ENCODE measurements around the gene SDF4.
"Not testable (repeated sequence)": the region's sequence is repeated elsewhere in the genome, so short reads cannot be mapped to it uniquely, and the experiment has no call there.

The SDF4 gene

GRCh38 chr1:1259951-1260600 is 28.3 kb upstream of the SDF4 start:
- DNase-seq (ENCODE audit: low spot score), result no peak

DNA sequence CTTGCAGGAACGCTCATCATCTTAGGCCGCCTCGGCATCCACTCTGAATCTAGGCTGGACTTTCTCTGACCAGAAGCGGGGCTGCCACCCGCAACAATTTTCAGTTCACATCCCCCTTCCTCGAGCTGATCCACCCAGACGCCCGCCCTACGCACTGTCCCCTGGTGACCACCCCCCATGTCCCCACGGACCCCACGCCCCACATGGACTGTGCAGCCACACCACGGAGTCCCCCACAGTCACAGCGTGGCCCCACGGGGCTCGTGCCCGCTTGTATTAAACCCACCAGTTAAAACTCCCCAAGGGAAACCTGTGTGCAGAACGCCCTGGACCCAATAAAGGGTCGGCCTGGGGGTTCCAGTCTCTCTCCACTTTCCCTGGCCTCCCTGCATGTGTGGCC is 27.7 kb upstream of the SDF4 start:
- no peak for DNase-seq (ENCODE audit: low spot score)

- DNase-seq (ENCODE audit: low spot score), result no peak
Observed at GRCh38 chr1:1259119-1259488, 27.3 kb upstream of the SDF4 start.

DNA sequence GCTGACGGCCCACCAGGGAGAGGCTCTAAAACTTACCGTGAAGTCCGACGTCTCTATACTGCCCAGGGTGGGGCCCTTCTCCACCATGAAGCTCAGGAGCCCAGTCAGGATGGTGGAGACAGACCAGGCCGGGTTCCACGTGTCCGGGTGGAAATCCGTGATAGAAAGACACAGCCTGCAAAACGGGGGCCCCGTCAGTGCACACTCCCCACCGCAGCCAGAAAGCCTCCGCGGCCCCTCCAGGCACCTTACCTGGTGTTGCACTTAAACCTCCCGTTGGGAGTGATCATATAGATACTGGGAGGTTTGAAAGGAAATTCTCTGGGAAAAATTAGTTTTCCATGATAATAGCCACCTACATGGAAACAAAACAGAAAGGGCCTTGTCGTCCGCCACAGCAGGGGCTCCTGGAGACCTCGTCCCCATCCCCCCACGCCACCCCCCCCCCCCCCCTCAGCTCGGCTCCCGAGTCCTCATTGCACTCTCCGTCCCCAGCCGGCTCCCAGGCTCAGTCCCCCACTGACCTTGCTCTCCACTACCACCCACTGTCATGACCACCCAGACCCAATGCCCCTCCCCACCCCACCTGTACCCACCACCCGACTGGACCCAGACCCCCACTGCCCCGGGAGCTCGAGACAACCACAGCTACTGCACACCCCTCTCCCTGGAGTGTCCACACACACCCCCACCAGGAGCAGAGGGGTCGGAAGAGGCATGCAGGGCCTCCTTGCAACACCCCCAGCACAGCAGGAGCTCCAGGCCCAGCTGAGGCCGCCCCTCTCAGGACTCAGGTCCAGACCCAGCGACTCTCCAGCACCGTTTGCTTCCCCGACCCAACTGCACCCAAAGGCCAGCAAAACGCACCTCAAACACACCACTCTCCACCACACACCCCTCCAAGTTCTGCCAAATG is 25.4 kb upstream of the SDF4 start:
- DNase-seq (ENCODE audit: low spot score), result no peak

DNA sequence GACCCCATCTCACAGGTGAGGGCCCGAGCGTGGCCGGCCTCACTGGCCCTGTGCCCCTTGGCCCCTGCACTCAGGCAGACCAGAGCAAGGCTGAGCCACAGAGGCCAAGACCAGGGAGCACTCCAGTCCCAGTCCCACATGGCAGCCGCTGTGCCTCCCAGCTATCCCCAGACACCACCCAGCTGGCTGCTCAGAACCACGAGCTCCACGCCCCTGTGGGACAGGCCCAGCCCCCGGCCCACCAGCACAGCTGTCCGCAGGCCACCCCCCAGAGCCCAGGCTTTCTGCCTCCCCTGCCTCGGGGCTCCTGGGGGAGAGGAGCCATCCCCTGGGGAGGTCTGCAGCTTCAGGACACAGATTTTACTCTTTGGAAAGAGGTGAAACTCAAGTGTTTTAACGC is 23.8 kb upstream of the SDF4 start:
- no peak for DNase-seq (ENCODE audit: low spot score)

GRCh38 chr1:1255078-1255477 is 23.3 kb upstream of the SDF4 start:
- DNase-seq (ENCODE audit: low spot score), result no peak

GRCh38 chr1:1254667-1254998 is 22.8 kb upstream of the SDF4 start:
- no peak for DNase-seq (ENCODE audit: low spot score)

GRCh38 chr1:1253972-1254666 is 22.3 kb upstream of the SDF4 start:
- no peak for DNase-seq (ENCODE audit: low spot score)

GRCh38 chr1:1253314-1253713 is 21.5 kb upstream of the SDF4 start:
- no peak for DNase-seq (ENCODE audit: low spot score)

GRCh38 chr1:1250786-1251284 is 19.0 kb upstream of the SDF4 start:
- peak; percentile 82 for DNase-seq (ENCODE audit: low spot score)

GRCh38 chr1:1248009-1248913 is 16.5 kb upstream of the SDF4 start:
- DNase-seq (ENCODE audit: low spot score), result not testable (repeated sequence)

- DNase-seq (ENCODE audit: low spot score), result no peak
Observed at GRCh38 chr1:1247341-1247913, 15.6 kb upstream of the SDF4 start.

DNA sequence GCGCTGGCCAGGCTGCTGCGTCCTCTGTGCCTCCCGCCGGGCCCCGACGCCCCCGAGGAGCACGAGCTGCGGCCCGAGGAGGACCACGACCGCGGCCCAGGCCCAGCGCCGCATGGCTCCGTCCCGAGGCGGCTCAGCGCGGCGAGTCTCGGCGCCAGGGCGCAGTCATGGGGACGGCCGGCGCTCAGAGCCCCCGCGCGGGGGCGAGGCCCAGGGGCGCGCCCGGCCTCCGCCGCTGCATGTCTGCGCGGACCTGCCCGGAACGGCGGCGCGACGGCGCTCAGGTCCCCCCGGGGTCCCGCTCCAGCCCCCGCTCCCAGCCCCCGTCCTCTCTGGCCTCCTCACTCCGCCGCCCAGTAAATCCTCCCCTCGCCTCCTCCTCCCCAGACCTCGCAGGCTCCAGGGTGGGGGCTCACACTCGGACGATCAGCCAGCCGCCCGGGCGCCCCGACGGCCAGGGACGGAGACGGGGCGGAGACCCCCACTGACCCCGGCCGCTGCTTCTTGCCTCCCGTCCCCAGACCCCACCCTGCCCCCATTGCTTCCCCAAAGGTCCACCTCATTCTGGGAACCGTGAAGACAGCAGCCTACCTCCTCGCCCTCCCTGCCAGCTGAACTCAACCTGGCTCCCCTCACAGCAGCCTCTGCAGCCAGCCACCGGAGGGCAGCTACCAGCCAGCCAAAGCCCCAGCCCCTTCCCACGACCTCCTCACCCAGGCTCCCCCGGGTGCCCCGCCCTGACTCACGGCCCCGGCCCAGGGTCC is 15.0 kb upstream of the SDF4 start, which contains the start of gene C1QTNF12:
Gene C1QTNF12, minus strand, starts transcription at position 146 of the 764 bp plus-strand sequence. Its CDS starts 32 bp downstream, at position 114.
- no peak for DNase-seq (ENCODE audit: low spot score)

DNA sequence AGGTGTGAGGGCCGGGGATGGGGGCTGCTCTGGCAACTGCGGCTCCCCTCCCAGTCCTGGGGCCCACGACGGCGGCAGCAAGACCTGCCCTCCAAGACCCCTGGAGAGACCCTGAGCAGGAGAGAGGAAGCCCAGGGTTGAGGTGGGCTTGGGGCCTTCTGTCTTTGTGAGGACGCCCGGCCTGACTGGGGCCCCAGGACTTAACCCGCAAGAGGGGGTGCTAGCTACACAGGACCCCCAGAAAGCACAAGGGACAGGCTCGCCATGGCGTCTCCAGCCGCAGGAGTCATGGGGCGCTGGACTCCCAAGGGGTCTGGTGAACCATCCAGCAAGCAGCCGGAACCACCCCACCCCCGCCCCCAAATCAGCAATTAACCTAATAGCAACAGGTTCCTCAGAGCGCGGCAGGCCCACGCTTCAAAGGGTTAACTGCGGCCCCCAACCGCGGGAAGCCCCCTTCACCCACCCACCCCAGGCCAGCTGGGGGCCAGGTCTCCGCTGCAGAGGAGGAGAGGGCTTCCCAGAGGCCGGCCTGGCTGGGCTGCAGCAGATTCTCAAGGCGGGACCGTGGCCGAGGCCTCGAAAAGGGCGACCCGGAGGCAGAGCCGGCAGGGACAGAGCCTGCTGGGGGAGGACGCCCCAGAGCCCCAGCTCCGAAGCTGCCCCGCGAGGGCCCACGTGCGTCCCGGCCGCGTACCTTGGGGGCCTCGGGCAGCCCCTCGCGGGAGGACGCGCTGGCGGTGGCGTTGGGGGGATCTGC is 14.2 kb upstream of the SDF4 start:
- no peak for DNase-seq (ENCODE audit: low spot score)

DNA sequence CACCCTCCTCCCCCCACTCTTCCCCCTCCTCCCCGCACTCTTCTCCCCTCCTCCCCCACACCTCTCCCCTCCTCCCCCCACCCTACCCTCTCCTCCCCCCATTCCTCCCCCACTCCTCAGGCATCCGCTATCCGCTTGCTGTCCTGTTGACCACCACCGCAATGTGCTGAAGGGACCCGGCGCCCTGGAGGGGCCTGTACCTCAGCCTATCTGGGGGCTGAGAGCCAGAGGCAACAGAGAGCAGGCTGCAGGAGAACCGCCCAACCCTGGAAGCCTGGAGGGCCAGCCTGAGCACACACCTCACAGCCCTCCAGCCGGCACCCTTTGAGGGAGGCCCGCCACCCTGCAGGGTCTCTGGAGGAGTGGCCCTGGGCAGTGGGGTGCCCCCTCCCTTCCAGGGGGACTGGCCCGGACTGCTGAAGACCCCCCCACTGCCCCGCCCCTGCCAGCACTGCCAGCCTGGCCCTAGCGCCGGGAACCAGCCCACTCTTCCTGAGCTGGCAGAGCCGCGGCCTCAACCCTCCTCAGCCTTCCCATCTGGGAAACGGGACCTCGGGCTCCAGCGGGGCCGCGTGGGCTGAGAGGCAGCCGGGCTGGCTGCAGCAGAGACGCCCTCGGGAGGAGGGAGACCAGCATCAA is 13.5 kb upstream of the SDF4 start:
- DNase-seq (ENCODE audit: low spot score), result no peak

DNA sequence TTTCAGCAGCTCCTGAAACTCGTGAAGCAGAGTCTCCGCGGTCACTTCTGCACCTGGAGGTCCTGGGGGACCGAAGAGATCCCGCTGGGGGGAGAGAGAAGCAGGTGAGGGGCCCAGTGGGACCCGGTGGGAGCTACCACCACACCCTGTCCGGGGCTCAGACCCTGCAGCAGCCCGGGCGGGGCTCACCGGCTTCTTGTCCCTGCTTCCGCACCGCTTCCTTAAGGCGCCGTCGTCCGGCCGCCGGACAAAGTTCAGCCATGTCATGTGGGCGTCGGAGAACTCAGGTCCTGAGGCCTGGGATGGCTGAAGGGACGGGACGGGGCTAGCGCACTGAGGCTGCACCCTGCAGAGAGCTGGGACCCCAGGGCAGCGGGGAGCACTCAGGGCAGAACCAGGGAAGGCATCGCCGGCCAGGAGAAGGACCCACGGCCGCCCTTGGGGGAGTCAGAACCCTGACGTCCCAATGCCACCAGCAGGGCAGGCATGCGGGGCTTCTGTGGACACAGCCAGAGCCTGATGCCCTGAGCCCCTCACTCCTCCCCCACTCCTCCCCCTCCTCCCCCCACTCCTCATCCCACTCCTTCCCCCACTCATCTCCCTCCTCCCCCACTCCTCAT is 12.5 kb upstream of the SDF4 start:
- DNase-seq (ENCODE audit: low spot score), result no peak

DNA sequence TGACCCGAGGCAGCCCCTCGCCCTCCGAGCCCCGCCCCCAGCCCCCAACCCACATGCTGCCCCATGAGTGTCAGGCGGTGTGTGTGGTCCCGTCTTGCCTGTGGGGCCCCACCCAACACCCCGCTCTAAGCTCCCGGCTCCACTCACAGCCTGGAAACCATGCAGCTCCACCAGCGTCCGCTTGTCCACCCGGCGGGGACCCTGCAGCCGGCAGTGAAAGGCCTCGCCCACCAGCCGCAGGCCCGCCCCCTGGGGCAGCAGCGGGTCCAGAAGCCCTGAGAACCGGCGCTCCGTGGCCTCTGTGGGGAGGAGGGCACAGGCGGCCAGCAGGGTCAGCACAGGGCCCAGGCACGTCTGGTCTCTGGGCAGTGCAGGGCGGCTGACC is 12.0 kb upstream of the SDF4 start:
- no peak for DNase-seq (ENCODE audit: low spot score)

DNA sequence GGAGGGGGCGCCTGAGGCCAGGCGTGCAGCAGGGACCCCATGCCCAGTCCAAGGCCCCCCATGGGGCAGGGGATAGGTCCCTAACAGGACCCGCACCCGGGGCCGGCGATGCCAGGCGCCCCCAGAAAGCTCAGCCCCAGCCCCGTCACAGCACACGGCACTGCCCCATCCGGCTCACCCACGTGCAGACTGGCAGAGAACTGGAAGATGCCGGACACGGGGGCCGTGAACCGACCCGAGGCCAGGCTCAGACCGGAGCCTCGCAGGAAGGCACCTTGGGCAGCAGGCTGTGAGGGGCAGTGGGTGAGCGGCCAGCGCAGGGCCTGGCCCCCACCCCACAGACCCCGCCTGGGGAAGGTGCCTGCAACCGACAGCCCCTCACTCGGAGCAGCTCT is 11.5 kb upstream of the SDF4 start:
- no peak for DNase-seq (ENCODE audit: low spot score)
